HUDEP-2 (cell line): ENCODE data around the gene LDLR.
A peak's percentile ranks its signal among the peaks of the same experiment; 100 is the strongest.
"Not testable (repeated sequence)": the region's sequence is repeated elsewhere in the genome, so short reads cannot be mapped to it uniquely, and the experiment has no call there.

Experiments
- DNase-seq, 76 experiments: peaks; one replicate each; lab custom pipeline; 2025; ENCODE audit not compliant: unreplicated experiment in 76 of 76; lab: John Stamatoyannopoulos, UW

Gene LDLR

DNA sequence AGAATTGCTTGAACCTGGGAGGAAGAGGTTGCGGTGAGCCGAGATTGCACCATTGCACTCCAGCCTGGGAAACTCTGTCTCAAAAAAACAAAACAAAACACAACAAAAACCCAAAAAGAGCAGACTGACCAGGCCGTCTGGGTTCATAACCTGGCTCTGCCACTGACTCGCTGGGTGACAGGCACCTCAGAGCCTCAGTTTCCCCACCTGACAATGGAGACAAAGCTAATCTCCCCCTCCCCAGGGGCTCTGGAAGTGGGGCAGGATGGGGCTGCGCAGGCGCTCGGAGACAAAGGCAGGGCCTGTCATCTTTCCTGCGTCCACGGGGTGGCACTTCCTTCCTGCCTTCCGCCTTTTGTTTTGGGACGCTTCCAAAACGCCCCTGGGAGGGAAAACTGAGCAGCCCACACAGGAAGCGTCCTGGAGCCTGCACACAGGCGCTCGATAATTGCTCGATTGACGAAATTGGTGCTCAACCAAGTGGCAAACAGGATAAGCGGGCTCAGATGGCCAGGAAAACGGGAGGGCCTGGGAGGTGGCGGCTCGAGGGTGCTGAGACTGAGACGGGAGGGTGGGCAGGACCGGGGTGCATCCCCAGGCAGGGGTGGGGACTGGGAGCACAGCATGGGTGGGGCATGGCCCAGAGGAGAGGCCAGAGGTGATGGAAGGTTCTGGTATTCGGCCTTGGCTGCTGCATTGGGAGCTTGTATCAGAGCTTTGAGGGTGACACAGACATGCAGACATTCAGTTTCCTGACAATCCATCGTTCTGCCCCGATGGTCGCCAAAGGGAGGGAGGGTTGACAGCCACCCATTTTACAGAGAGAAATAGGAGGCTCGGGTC lies 48.5 kb downstream of the LDLR start:
- DNase-seq = peak in 75 of 76 experiments; percentile 32 to 88 (median 75)

DNA sequence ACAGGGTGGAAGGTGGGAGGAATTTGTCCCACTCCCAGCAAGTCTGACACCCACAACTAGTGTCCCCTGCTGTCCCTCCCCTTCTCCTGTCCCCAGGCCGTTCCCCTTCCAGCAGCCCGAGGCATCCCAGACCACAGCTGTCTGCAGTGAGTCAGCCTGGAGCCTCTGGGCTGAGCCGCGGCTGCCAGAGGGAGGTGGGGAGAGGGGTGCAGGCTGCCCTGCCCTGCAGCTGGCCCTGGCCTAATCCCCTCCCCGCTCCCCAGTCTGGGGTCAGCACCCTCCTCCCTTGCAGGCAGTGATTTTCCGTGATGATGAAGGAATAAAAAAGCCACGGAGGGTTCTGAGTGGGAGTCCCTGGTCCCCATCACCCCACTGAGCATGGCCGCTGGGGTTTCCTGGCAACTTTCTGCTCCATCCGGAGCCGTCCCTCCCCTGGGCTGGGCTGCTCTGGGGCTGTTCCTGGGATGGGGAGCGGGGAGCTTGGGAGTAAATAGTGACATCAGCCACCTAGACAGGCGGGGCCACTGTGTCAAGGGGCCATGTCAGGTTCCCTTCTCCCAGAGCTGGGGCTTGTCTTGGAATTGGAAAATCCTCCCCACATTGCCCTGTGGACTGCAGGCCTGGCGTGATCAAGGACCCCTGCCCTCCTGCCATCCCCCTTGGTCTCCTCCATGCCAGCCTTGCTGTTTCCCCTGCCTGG lies 49.5 kb downstream of the LDLR start:
- DNase-seq = peak in 44 of 76 experiments; percentile 15 to 67 (median 40)

DNA sequence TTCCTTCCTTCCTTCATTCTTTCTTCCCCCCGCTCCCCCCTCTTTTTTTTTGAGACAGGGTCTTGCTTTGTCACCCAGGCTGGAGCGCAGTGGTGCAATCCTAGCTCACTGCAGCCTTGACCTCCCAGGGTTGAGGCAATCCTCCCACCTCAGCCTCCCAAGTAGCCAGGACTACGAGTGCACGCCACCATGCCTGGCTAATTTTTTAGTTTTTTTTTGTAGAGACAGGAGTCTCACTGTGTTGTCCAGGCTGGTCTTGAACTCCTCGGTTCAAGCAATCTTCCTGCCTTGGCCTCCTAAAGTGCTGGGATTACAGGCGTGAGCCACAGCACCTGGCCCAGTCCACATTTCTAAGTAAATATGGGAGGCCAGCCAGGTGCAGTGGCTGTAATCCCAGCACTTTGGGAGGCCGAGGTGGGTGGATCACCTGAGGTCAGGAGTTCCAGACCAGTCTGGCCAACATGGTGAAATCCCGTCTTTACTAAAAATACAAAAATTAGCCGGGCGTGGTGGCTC lies 50.8 kb downstream of the LDLR start:
- DNase-seq = not testable (repeated sequence)

GRCh38 chr19:11140896-11141295 lies 51.6 kb downstream of the LDLR start:
- no peak for DNase-seq

DNA sequence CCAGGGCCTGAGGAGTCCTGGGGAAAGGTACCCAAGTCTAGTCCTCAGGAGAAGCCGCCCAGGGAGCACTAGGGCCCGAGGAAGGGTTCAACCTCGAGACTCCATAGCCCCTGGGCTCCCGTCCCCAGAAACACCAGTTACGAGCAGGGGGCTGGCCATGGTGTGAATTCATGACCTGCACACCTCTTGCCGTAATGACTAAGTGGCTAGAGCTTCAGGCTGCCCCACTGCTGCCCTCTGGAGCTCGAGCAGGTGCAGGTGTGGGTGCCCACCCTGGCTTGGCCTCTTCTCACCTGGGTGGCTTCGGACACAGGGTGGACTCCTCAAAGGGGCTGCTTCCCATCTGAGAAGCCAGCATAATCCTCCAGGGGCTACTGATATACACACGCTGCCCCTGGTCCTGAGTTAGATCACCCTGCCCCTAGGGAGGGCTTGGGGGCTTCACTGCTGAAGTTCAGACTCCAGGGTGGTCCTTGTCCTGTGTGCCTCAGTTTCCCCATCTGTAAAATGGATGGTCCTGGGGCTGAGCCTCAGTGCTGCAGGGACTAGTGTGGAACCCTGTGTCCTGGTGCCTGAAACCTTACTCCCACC lies 52.8 kb downstream of the LDLR start:
- DNase-seq = peak in 2 of 76 experiments; percentile 33 to 55

GRCh38 chr19:11142528-11143171 lies 53.4 kb downstream of the LDLR start:
- peak in 75 of 76 experiments; percentile 40 to 98 (median 89) for DNase-seq

- DNase-seq = no peak
Observed at GRCh38 chr19:11145536-11145924, 56.3 kb downstream of the LDLR start.

DNA sequence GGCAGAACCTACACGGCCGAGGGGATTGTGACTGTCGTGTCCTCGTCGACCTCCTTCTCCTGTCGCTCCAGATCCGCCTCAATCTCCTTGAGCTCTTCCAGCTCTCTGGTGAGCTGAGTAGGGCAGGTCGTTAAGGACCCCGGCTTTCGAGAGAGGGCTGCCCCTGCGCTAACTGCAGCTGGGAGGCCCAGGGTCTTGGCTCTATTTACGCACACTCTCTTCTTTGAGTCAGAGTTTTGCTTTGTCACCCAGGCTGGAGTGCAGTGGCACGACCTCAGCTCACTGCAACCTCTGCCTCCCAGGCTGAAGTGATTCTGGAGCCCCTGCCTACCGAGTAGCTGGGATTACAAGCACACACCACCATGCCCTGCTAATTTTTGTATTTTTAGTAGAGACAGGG lies 58.7 kb downstream of the LDLR start:
- DNase-seq = no peak

DNA sequence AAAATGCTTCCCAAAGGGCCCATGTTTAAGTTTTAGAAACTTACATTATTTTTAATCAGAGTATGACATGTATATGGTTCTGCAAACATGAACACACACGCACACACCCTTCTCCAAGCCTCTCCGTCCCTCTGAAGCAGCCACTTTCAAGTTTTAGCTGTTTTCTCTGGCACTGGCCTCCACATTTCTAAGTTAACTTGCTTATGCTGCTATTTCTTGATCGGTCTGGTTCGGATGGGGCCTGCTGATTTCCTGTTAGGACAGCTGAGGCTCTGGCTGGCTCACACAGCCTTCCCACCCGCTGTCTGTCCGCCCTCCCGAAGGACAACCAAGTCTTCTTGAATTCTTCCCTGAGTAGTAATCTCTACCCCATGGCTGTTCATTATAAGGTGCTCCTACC lies 61.9 kb downstream of the LDLR start:
- DNase-seq = no peak

GRCh38 chr19:11152318-11153062 lies 63.2 kb downstream of the LDLR start:
- DNase-seq = peak in 1 of 76 experiments; percentile 27

GRCh38 chr19:11154683-11155047 lies 65.4 kb downstream of the LDLR start:
- peak in 7 of 76 experiments; percentile 15 to 38 (median 22) for DNase-seq

DNA sequence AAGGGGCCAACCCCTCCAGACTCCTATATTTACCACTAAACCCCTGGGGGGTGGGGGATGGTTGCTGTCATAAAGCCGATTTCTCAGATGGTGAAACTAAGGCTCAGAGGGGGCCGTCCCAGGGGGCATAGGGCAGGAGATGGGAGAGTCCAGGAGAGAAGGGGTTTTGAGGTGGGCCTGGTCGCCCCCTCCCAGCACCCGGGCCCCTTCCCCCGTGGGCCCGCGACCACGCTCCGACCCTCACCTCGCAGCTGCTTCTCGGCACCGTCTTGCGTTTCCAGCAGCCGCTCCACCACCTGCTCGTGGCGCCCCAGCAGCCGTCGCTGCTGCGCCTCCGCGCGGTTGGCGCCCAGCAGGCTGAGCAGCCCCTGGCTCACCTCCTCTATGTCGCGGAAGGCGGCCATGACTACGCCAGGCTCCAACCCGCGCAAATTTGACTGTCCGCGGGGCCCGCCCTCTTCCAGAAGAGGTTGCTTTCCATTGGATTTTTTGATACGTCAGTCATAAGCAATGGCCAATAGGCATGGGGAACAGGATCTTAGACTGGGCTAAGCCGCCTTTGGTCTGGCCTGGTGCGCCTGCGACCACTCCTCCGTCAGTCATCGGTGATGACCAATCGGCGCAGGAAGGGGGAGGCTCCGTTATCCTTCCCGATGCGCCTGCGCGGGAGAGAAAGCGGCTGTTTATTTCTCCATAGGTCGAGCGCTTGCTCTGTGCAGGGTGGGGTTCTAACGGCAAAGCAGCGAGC lies 66.3 kb downstream of the LDLR start, which contains the start of gene SPC24:
TSS of gene SPC24 (minus strand) at position 410 of the 748 bp plus-strand sequence. CDS start at position 404, 6 bp downstream.
- peak in 75 of 76 experiments; percentile 95 to 100 (median 99) for DNase-seq

GRCh38 chr19:11159598-11160439 lies 70.6 kb downstream of the LDLR start:
- peak in 1 of 76 experiments; percentile 14 for DNase-seq

- DNase-seq = not testable (repeated sequence)
Observed at GRCh38 chr19:11160440-11160768, 71.1 kb downstream of the LDLR start.

DNA sequence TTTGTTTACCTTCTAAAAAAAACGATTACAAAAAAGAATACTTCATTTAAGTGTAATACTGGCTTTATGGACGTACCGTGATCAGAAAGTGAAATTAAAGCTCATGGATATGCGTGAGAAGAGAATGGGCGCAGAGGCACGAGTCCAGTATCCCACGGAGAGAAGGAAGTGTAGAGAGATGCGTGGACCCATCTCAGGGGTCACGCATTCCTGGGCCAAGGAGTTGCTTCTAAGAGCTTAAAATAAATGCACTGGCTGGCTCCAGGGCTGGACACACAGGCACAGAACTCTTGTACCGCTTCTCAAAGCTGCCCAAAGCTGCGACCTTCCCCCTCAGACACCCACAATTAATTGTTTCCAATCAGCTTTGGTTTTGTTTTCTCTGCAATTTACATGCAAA lies 75.0 kb downstream of the LDLR start:
- DNase-seq = no peak

GRCh38 chr19:11164879-11165406 lies 75.7 kb downstream of the LDLR start:
- no peak for DNase-seq

GRCh38 chr19:11165486-11166030 lies 76.3 kb downstream of the LDLR start:
- no peak for DNase-seq
